Transverse colon (tissue), 4 donors: ENCODE measurements around the gene ZNF860. TPM values are rescaled to one million over a fixed set of nuclear protein-coding genes. Genes with fewer than 3 reads are reported as not detected.

Experiments
- DNase-seq: peaks from one replicate; pipeline ENCODE4 v3.0.0-alpha.2; 2019
- H3K27ac ChIP-seq, 4 donors: fragments of 200-600 bp; sonication (generic); 2 replicates each; pipeline ENCODE4 v1.5.1; 2016 to 2018; ENCODE audit warnings: inconsistent platforms in 4 of 4
- H3K27me3 ChIP-seq: fragments of 200-600 bp; sonication (generic); 2 replicates; pipeline ENCODE4 v1.5.1; 2017; ENCODE audit warnings: inconsistent platforms
- H3K36me3 ChIP-seq, 4 donors: fragments of 200-600 bp; sonication (generic); 2 replicates each; pipeline ENCODE4 v1.5.1; 2017 to 2019; ENCODE audit warnings: inconsistent platforms in 4 of 4
- H3K4me1 ChIP-seq, 4 donors: fragments of 200-600 bp; sonication (generic); 2 replicates each; pipeline ENCODE4 v1.5.1; 2017 to 2020; ENCODE audit warnings: inconsistent platforms in 4 of 4
- H3K4me3 ChIP-seq, 4 donors: fragments of 200-600 bp; sonication (generic); 1 replicate in 1 of 4; 2 replicates in 3 of 4; pipeline versions ENCODE4 v1.5.1 to v1.6.1; 2017 to 2019; ENCODE audit warnings: inconsistent platforms in 4 of 4
- H3K9me3 ChIP-seq, 2 donors: fragments of 200-600 bp; sonication (generic); 2 replicates each; pipeline ENCODE4 v1.5.1; 2017 to 2019; ENCODE audit warnings: inconsistent platforms in 2 of 2
- CTCF ChIP-seq, 5 experiments: fragments of 200-600 bp in 3 of 5; fragments of 450-650 bp in 2 of 5; sonication (generic) in 3 of 5; IDR thresholded peaks; 1 replicate in 2 of 5; 2 replicates in 3 of 5; pipeline ENCODE4 v1.5.1; 2016 to 2017; ENCODE audit warnings: antibody characterized with exemption in 5 of 5, inconsistent platforms in 3 of 5, mild to moderate bottlenecking in 2 of 5, moderate library complexity in 1 of 5
- EP300 ChIP-seq: sonication (generic); formaldehyde crosslinking; IDR thresholded peaks from one replicate; pipeline ENCODE4 v1.6.1; 2017; ENCODE audit warnings: antibody characterized with exemption, low read depth
- POLR2A ChIP-seq: fragments of 450-650 bp; IDR thresholded peaks from one replicate; pipeline ENCODE4 v1.6.1; 2016; ENCODE audit warnings: antibody characterized with exemption, mild to moderate bottlenecking, moderate library complexity
- POLR2AphosphoS5 ChIP-seq, 3 donors: sonication (generic); formaldehyde crosslinking; IDR thresholded peaks; one replicate each; pipeline ENCODE4 v1.6.1; 2016; ENCODE audit warnings: antibody characterized with exemption in 3 of 3
- WGBS, 2 donors: methylation state at CpG; one replicate each; pipeline ENCODE4 v1.1.5; 2018; ENCODE audit warnings: low coverage in 1 of 2; 5-methylcytosine and 5-hydroxymethylcytosine counted together
- in situ Hi-C, 4 donors: fragments of 200-750 bp; cut with MboI; loops; one replicate each; pipeline versions ENCODE4 v1.15.0 to v1.15.1; 2017; ENCODE audit warnings: low sequenced_read_pairs in 3 of 4, low pct_ligation_motif_present in 1 of 4, low pct_unique_long_range_greater_than_20kb in 1 of 4
- intact Hi-C: fragments of 100-400 bp; cut with DNase I; formaldehyde crosslinking; loops from one replicate; pipeline ENCODE4 v1.15.1; 2023; ENCODE audit warnings: low total_unique reads
- total RNA-seq, 4 donors: library from RNA; depleted of rRNA; stranded (reverse); fragments of >200 nt; gene quantifications; one replicate each; pipeline ENCODE4 v1.1.0, GENCODE V29; 2016

ZNF860 gene
- total RNA-seq, 4 donors from 2014 or later: 0.41 to 5.4 (median 1.6) TPM; not detected in 1

GRCh38 chr3:32021155-32021554 lies 39.6 kb downstream of the ZNF860 start:
- Histone ChIP-seq H3K9me3 (no peaks in the 10 kb centered on the region), H3K4me3 (no peak overlapping the region), H3K27me3 (no peaks in the 10 kb centered on the region), H3K4me1 (peaks cover 0 to 19% (median 10%) of the 10 kb centered on the region in 4 donors), H3K27ac (no peak overlapping the region), H3K36me3 (no peaks in the 10 kb centered on the region)
- intact Hi-C loops: loop anchor here (5.0 kb wide), 1 partner anchor 121 kb away; no protein-coding TSS in a partner anchor
- no peak for DNase-seq
- in situ Hi-C loops: loop anchor here in 2 of 4 donors (5.0 kb wide), 1 partner anchor 121 kb away; no protein-coding TSS in a partner anchor
- TF ChIP-seq POLR2A (no peak), EP300 (no peak), CTCF (IDR thresholded peaks at IDR 0.05) (no peak), POLR2AphosphoS5 (IDR thresholded peaks at IDR 0.05) (no peak)
- WGBS, 2 donors: 85 to 90% methylated on average over 7 of the region's 7 CpGs

DNA sequence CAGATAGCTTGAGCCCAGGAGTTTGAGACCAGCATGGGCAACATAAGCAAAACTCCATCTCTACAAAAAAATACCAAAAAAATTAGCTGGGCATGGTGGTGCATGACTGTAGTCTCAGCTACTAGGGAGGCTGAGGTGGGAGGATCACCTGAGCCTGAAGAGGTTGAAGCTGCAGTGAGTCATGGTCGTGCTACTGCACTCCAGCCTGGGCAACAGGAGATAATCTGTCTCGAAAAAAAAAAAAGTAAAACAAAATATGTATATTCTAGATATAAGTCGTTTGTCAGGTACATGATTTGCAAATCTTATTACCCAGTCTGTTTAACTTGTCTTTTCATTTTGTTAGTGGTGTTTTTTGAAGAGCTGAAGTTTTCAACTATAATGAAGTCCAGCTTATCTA lies 40.2 kb downstream of the ZNF860 start:
- Histone ChIP-seq H3K4me3 (no peak overlapping the region), H3K36me3 (no peaks in the 10 kb centered on the region), H3K9me3 (no peaks in the 10 kb centered on the region), H3K4me1 (peaks cover 0 to 19% (median 10%) of the 10 kb centered on the region in 4 donors), H3K27me3 (no peaks in the 10 kb centered on the region), H3K27ac (no peak overlapping the region)
- DNase-seq: no peak
- TF ChIP-seq POLR2AphosphoS5 (IDR thresholded peaks at IDR 0.05): no peak
- no peak for TF ChIP-seq CTCF (IDR thresholded peaks at IDR 0.05)
- TF ChIP-seq POLR2A: no peak
- TF ChIP-seq EP300: no peak
- in situ Hi-C loops: loop anchor here in 2 of 4 donors (5.0 kb wide), 1 partner anchor 121 kb away; no protein-coding TSS in a partner anchor
- intact Hi-C loops: loop anchor here (5.0 kb wide), 1 partner anchor 121 kb away; no protein-coding TSS in a partner anchor
- 62 to 76% methylated on average over 3 of the region's 3 CpGs for WGBS, 2 donors

GRCh38 chr3:32022947-32023346 lies 41.4 kb downstream of the ZNF860 start:
- peaks cover 0 to 19% (median 7%) of the 10 kb centered on the region in 4 donors for H3K4me1 ChIP-seq
- in situ Hi-C loops (loop anchor here in 2 of 4 donors (5.0 kb wide), 1 partner anchor 119 kb away; no protein-coding TSS in a partner anchor), intact Hi-C loops (loop anchor here (5.0 kb wide), 1 partner anchor 119 kb away; no protein-coding TSS in a partner anchor)
- no peaks in the 10 kb centered on the region for H3K27me3 ChIP-seq
- TF ChIP-seq EP300 (no peak), POLR2AphosphoS5 (IDR thresholded peaks at IDR 0.05) (no peak), CTCF (IDR thresholded peaks at IDR 0.05) (no peak), POLR2A (no peak)
- H3K36me3 ChIP-seq: no peaks in the 10 kb centered on the region
- H3K9me3 ChIP-seq: no peaks in the 10 kb centered on the region
- DNase-seq: no peak
- H3K4me3 ChIP-seq: no peak overlapping the region
- no peak overlapping the region for H3K27ac ChIP-seq
- WGBS, 2 donors: 8 to 54% methylated on average over 2 of the region's 2 CpGs

DNA sequence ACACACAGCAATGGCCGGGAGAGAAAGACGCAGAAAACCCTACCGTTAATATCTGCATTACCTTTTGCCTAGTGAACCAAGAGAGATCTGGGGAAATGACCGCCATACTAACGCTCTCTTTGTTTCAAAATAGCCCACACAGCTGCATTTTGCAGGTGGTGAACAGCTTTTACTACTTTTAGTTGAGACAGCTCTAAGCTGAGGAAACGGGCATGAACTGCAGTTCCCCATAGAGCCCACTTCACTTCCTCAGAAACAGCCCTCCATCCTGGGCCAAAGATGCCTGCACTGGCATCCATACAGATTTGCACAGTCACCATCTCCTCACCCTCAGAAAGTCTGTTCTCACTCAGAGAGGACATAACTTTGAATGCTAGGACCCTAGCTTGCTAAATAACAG lies 45.0 kb downstream of the ZNF860 start:
- Histone ChIP-seq H3K4me1 (peaks cover 0 to 7% (median 0%) of the 10 kb centered on the region in 4 donors), H3K27me3 (no peaks in the 10 kb centered on the region), H3K9me3 (no peaks in the 10 kb centered on the region), H3K36me3 (no peaks in the 10 kb centered on the region), H3K4me3 (no peak overlapping the region), H3K27ac (no peak overlapping the region)
- intact Hi-C loops (no loop called here), in situ Hi-C loops (loop anchor here in 1 of 4 donors (25.0 kb wide), 1 partner anchor 111 kb away; no protein-coding TSS in a partner anchor)
- TF ChIP-seq POLR2AphosphoS5 (IDR thresholded peaks at IDR 0.05) (no peak), POLR2A (no peak), EP300 (no peak), CTCF (IDR thresholded peaks at IDR 0.05) (no peak)
- no peak for DNase-seq
- WGBS, 2 donors: 82 to 96% methylated on average over 5 to 6 of the region's 6 CpGs
